ENCODE data around the gene DLEU7. TPM values are rescaled to one million over a fixed set of nuclear protein-coding genes. Genes with fewer than 3 reads are reported as not detected.

DLEU7 gene
- total RNA-seq: not detected in 2 replicates

GRCh38 chr13:50843257-50844083, at the start of gene DLEU7:
TSS of gene DLEU7 (minus strand) at chr13:50843692. CDS start at chr13:50843646, 46 bp downstream.
- no peak for DNase-seq (ENCODE audit: extremely low read depth, low read depth, low spot score)

- no peak for DNase-seq (ENCODE audit: extremely low read depth, low read depth, low spot score)
Measured at GRCh38 chr13:50892210-50892944, 48.9 kb upstream of the DLEU7 start.

- no peak for DNase-seq (ENCODE audit: extremely low read depth, low read depth, low spot score)
Measured at GRCh38 chr13:50891206-50891605, 47.7 kb upstream of the DLEU7 start.

GRCh38 chr13:50889317-50889716, 45.8 kb upstream of the DLEU7 start:
- DNase-seq (ENCODE audit: extremely low read depth, low read depth, low spot score): no peak

- DNase-seq (ENCODE audit: extremely low read depth, low read depth, low spot score): no peak
Measured at GRCh38 chr13:50888362-50888761, 44.9 kb upstream of the DLEU7 start.

GRCh38 chr13:50887151-50887550, 43.7 kb upstream of the DLEU7 start:
- DNase-seq (ENCODE audit: extremely low read depth, low read depth, low spot score): no peak

GRCh38 chr13:50884265-50884664, 40.8 kb upstream of the DLEU7 start:
- no peak for DNase-seq (ENCODE audit: extremely low read depth, low read depth, low spot score)

GRCh38 chr13:50883728-50884127, 40.2 kb upstream of the DLEU7 start:
- DNase-seq (ENCODE audit: extremely low read depth, low read depth, low spot score): no peak

GRCh38 chr13:50882816-50883435, 39.4 kb upstream of the DLEU7 start:
- no peak for DNase-seq (ENCODE audit: extremely low read depth, low read depth, low spot score)

GRCh38 chr13:50873991-50874390, 30.5 kb upstream of the DLEU7 start:
- DNase-seq (ENCODE audit: extremely low read depth, low read depth, low spot score): no peak

GRCh38 chr13:50873467-50873866, 30.0 kb upstream of the DLEU7 start:
- no peak for DNase-seq (ENCODE audit: extremely low read depth, low read depth, low spot score)

- no peak for DNase-seq (ENCODE audit: extremely low read depth, low read depth, low spot score)
Measured at GRCh38 chr13:50871405-50871804, 27.9 kb upstream of the DLEU7 start.

GRCh38 chr13:50867637-50867945, 24.1 kb upstream of the DLEU7 start:
- DNase-seq (ENCODE audit: extremely low read depth, low read depth, low spot score): no peak

- no peak for DNase-seq (ENCODE audit: extremely low read depth, low read depth, low spot score)
Measured at GRCh38 chr13:50866817-50867636, 23.5 kb upstream of the DLEU7 start.

- DNase-seq (ENCODE audit: extremely low read depth, low read depth, low spot score): no peak
Measured at GRCh38 chr13:50864492-50864891, 21.0 kb upstream of the DLEU7 start.

GRCh38 chr13:50855681-50856080, 12.2 kb upstream of the DLEU7 start:
- no peak for DNase-seq (ENCODE audit: extremely low read depth, low read depth, low spot score)

- no peak for DNase-seq (ENCODE audit: extremely low read depth, low read depth, low spot score)
Measured at GRCh38 chr13:50850445-50850844, 7.0 kb upstream of the DLEU7 start.

- no peak for DNase-seq (ENCODE audit: extremely low read depth, low read depth, low spot score)
Measured at GRCh38 chr13:50847501-50847900, 4.0 kb upstream of the DLEU7 start.

GRCh38 chr13:50846861-50847475, 3.5 kb upstream of the DLEU7 start:
- no peak for DNase-seq (ENCODE audit: extremely low read depth, low read depth, low spot score)

- DNase-seq (ENCODE audit: extremely low read depth, low read depth, low spot score): no peak
Measured at GRCh38 chr13:50845211-50845610, 1.7 kb upstream of the DLEU7 start.
